IPS-15b (cell line): ENCODE measurements around the gene TMEM255A.

Source experiments
- H3K27me3 ChIP-seq: one replicate; pipeline ENCODE4 v1.6.1; 2013; ENCODE audit warnings: low read length; ENCODE audit not compliant: control insufficient read depth, insufficient read depth
- H3K36me3 ChIP-seq: one replicate; pipeline ENCODE4 v1.6.1; 2013; ENCODE audit warnings: low read length; ENCODE audit not compliant: control insufficient read depth, insufficient read depth
- H3K4me1 ChIP-seq: one replicate; pipeline ENCODE4 v1.6.1; 2013; ENCODE audit warnings: mild to moderate bottlenecking, low read length; ENCODE audit not compliant: control insufficient read depth, insufficient read depth
- H3K4me3 ChIP-seq: one replicate; pipeline ENCODE4 v1.5.1; 2013; ENCODE audit warnings: low read depth, low read length
- H3K9ac ChIP-seq: one replicate; pipeline ENCODE4 v1.6.1; 2013; ENCODE audit warnings: low read depth, mild to moderate bottlenecking, low read length
- H3K9me3 ChIP-seq: one replicate; pipeline ENCODE4 v1.6.1; 2013; ENCODE audit warnings: mild to moderate bottlenecking, low read length; ENCODE audit not compliant: control insufficient read depth, insufficient read depth

TMEM255A gene

GRCh38 chrX:120304256-120304655, 7.0 kb downstream of the TMEM255A start:
- no peak overlapping the region for H3K9ac ChIP-seq
- no peaks in the 10 kb centered on the region for H3K36me3 ChIP-seq
- no peak overlapping the region for H3K4me3 ChIP-seq
- H3K27me3 ChIP-seq, result peaks cover 66% of the 10 kb centered on the region
- no peaks in the 10 kb centered on the region for H3K9me3 ChIP-seq
- H3K4me1 ChIP-seq, result peaks cover 4% of the 10 kb centered on the region

GRCh38 chrX:120302434-120302833, 8.8 kb downstream of the TMEM255A start:
- peaks cover 3% of the 10 kb centered on the region for H3K4me1 ChIP-seq
- no peak overlapping the region for H3K9ac ChIP-seq
- H3K27me3 ChIP-seq, result peaks cover 49% of the 10 kb centered on the region
- no peaks in the 10 kb centered on the region for H3K9me3 ChIP-seq
- no peaks in the 10 kb centered on the region for H3K36me3 ChIP-seq
- H3K4me3 ChIP-seq, result no peak overlapping the region

- peaks cover 44% of the 10 kb centered on the region for H3K27me3 ChIP-seq
- H3K36me3 ChIP-seq, result no peaks in the 10 kb centered on the region
- H3K4me3 ChIP-seq, result no peak overlapping the region
- peaks cover 3% of the 10 kb centered on the region for H3K4me1 ChIP-seq
- no peak overlapping the region for H3K9ac ChIP-seq
- no peaks in the 10 kb centered on the region for H3K9me3 ChIP-seq
Measured at GRCh38 chrX:120301960-120302359, 9.3 kb downstream of the TMEM255A start.

- Histone ChIP-seq H3K4me3 (no peak overlapping the region), H3K36me3 (no peaks in the 10 kb centered on the region), H3K9me3 (no peaks in the 10 kb centered on the region), H3K4me1 (peaks cover 3% of the 10 kb centered on the region), H3K9ac (no peak overlapping the region), H3K27me3 (peaks cover 39% of the 10 kb centered on the region)
Measured at GRCh38 chrX:120301497-120301896, 9.8 kb downstream of the TMEM255A start.

GRCh38 chrX:120299928-120300327, 11.3 kb downstream of the TMEM255A start:
- Histone ChIP-seq H3K9ac (no peak overlapping the region), H3K27me3 (peaks cover 25% of the 10 kb centered on the region), H3K4me1 (peaks cover 3% of the 10 kb centered on the region), H3K4me3 (no peak overlapping the region), H3K9me3 (no peaks in the 10 kb centered on the region), H3K36me3 (no peaks in the 10 kb centered on the region)

GRCh38 chrX:120297923-120298322, 13.3 kb downstream of the TMEM255A start:
- Histone ChIP-seq H3K36me3 (no peaks in the 10 kb centered on the region), H3K27me3 (peaks cover 7% of the 10 kb centered on the region), H3K4me3 (no peak overlapping the region), H3K9me3 (no peaks in the 10 kb centered on the region), H3K9ac (no peak overlapping the region), H3K4me1 (peaks cover 3% of the 10 kb centered on the region)

GRCh38 chrX:120294651-120295050, 16.6 kb downstream of the TMEM255A start:
- no peaks in the 10 kb centered on the region for H3K27me3 ChIP-seq
- no peak overlapping the region for H3K4me3 ChIP-seq
- H3K9me3 ChIP-seq, result no peaks in the 10 kb centered on the region
- no peaks in the 10 kb centered on the region for H3K36me3 ChIP-seq
- no peak overlapping the region for H3K9ac ChIP-seq
- H3K4me1 ChIP-seq, result no peaks in the 10 kb centered on the region

- H3K4me1 ChIP-seq, result no peaks in the 10 kb centered on the region
- H3K4me3 ChIP-seq, result no peak overlapping the region
- no peaks in the 10 kb centered on the region for H3K9me3 ChIP-seq
- H3K27me3 ChIP-seq, result no peaks in the 10 kb centered on the region
- no peaks in the 10 kb centered on the region for H3K36me3 ChIP-seq
- no peak overlapping the region for H3K9ac ChIP-seq
Measured at GRCh38 chrX:120293015-120293414, 18.2 kb downstream of the TMEM255A start.

- no peaks in the 10 kb centered on the region for H3K9me3 ChIP-seq
- no peaks in the 10 kb centered on the region for H3K36me3 ChIP-seq
- H3K4me3 ChIP-seq, result no peak overlapping the region
- no peaks in the 10 kb centered on the region for H3K27me3 ChIP-seq
- H3K4me1 ChIP-seq, result no peaks in the 10 kb centered on the region
- H3K9ac ChIP-seq, result no peak overlapping the region
Measured at GRCh38 chrX:120291211-120291610, 20.1 kb downstream of the TMEM255A start.

GRCh38 chrX:120290107-120290506, 21.2 kb downstream of the TMEM255A start:
- no peak overlapping the region for H3K9ac ChIP-seq
- H3K9me3 ChIP-seq, result no peaks in the 10 kb centered on the region
- H3K27me3 ChIP-seq, result no peaks in the 10 kb centered on the region
- no peaks in the 10 kb centered on the region for H3K4me1 ChIP-seq
- H3K4me3 ChIP-seq, result no peak overlapping the region
- no peaks in the 10 kb centered on the region for H3K36me3 ChIP-seq

- Histone ChIP-seq H3K4me1 (no peaks in the 10 kb centered on the region), H3K9me3 (no peaks in the 10 kb centered on the region), H3K4me3 (no peak overlapping the region)
Measured at GRCh38 chrX:120287513-120288112, 23.6 kb downstream of the TMEM255A start.

GRCh38 chrX:120286733-120287512, 24.3 kb downstream of the TMEM255A start:
- Histone ChIP-seq H3K27me3 (peaks cover 8% of the 10 kb centered on the region), H3K9me3 (no peaks in the 10 kb centered on the region), H3K9ac (no peak overlapping the region), H3K4me3 (no peak overlapping the region), H3K36me3 (no peaks in the 10 kb centered on the region), H3K4me1 (no peaks in the 10 kb centered on the region)

More at GRCh38 chrX:120287513-120288112, 23.6 kb downstream of the TMEM255A start:
- H3K27me3 ChIP-seq, result peaks cover 6% of the 10 kb centered on the region
- H3K9ac ChIP-seq, result no peak overlapping the region
- H3K36me3 ChIP-seq, result no peaks in the 10 kb centered on the region
